HuH-7.5 (cell line): ENCODE measurements around the gene CANT1.
A peak's percentile ranks its signal among the peaks of the same experiment; 100 is the strongest.

ENCODE experiments used
- DNase-seq: peaks from one replicate; pipeline ENCODE4 v3.0.0; 2011; ENCODE audit warnings: low spot score

The CANT1 gene

DNA sequence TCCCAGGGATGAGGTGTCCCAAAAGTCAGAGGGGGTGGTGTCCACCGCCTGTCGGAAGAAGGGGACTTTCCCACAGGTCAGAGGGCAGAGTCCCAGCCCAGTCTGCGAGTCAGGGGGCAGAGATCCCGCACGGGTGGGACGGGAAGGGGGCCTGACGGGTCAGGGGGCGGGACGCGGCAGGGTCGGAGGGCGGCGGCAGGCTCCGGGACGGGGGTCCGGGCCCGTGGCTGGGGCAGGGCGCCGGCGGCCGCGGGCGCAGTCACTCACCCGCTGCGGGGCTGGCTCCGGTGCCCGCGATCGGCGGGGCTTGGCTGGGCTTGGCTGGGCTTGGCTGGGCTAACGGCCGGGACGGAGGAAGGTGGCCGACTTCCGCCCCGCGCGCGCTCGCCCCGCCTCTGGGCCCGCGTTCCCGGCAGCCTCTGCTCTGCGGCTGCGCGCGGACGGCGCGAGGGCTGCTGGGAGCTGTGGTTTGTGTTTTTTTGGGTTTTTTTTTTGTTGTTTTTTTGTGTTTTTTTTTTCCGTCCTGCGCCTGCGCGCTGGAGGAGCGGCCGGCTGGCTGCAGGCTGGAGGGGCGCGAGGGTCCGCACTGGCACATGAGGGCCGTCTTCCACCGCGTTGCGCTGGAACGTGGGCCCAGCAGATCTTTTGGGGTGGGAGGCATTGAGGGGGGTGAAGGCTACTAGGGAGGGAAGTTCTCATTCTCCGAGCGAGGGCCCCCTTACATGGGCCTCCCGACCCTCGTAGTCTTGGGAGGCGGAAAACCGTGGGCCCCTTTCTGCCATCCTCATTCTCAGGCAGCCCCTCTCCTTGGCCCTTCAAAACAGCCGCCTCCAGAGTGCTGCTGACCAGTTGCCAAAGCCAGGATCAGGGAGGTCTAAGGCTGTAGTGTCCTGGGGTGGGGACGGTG lies at the start of gene CANT1:
TSS of gene CANT1 (minus strand) at position 368 of the 907 bp plus-strand sequence. CDS start 12,142 bp downstream, outside the sequence.
- DNase-seq: peak; percentile 86

DNA sequence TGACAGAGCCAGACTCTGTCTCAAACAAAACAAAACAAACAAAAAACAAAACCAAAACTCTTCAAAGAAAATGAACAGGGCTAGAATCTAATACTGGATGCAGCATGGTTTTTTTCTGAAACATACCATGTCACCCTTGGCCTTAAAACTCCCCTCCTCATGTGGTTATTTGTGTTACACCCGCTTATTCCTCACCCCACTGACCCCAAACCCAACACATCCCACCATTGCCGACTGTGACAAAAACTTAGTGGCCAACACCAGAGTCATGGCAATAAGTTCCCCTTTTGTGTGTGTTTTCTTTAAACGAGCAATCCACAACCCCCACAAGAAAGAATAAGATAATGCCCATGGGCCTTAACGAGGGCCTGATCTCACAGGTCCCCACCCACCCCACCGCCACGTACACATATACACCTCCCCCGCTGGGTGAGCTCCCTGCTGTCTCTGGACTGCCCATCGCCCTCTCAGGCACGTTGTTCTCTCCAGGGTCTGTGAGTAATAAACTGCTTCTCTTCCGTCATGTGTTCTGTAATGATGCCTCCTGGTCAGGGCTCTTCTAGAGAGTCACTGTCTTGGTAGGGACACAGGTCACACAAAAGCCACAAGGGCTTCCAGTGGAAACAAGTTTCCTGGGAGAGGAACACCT lies 48.3 kb upstream of the CANT1 start:
- no peak for DNase-seq

DNA sequence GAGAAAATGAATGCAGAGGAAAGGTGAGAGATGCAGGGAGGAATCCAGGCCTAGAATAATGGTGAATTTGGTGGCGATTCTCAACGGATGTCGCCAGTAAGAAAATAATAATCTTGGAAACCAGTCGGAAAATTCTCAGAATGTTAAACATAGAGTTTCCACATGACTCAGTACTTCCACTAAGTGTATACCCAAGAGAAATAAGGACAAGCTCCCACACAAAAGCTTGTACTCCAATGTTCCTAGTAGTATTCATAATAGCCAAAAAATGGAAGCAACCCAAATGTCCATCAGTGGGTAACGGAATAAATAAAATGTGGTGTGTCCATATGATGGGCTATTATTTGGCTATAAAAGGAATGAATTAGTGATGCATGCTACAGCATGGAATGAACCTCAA lies 45.6 kb upstream of the CANT1 start:
- no peak for DNase-seq

DNA sequence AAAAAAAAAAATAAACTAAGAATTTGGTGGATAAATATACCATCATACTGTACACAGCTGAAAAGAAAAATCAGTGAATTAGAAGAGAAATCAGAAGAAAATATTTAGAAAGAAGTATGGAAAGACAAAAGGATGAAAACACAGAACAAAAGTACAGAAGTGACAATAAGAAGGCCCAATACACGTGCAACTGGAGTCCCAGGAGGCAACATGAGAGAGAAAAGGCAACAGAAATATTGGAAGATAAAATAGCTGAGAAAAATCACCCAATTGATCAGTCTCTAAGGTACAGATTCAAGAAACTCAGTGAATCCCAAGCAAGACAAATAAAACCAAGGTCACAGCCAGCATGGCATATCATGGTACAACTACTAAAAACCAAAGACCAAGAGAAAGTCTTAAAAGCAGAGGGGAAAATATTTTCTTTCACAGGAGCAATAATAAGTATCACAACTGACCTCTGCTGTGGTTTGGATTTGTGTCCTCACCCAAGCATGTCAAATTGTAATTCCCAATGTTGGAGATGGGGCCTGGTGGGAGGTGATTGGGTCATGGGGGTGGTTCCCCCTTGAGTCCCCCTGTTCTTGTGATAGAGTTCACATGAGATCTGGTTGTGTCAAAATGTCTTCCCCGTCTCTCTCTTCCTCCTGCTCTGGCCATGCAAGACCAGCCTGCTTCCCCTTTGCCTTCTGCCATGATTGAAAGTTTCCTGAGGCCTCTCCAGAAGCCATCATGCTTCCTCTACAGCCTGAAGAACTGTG lies 44.8 kb upstream of the CANT1 start:
- DNase-seq: no peak

DNA sequence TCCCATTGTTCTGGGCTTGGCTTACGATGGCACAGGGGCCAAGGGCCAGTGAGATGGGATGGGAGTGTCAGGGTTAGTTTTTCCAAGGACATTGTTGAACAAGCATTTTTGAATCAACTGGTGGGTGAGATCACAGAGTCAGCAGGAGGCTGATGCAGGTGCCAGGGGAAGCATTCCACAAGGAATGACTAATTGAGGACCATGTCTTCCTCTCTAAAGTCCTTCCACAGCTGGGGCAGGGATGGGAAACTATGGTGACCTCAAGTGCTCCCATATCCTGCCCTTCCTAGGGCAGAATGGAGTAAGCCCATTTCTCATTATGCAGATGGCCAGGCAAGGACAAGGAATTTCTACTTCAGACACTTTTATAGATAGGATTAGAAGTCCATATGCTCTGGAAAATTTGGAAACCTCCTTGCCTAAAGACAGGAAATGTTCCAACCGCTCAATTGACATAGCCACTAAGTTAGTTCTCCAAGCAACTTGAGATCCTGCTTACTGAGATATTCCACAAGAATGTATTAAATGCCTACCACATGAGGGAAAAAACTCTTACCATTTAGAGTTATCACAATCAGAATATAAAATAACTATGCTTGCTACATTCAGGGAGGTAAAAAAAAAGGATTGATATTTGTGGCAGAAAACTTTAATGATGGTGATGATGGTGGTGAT lies 43.8 kb upstream of the CANT1 start:
- DNase-seq: no peak

DNA sequence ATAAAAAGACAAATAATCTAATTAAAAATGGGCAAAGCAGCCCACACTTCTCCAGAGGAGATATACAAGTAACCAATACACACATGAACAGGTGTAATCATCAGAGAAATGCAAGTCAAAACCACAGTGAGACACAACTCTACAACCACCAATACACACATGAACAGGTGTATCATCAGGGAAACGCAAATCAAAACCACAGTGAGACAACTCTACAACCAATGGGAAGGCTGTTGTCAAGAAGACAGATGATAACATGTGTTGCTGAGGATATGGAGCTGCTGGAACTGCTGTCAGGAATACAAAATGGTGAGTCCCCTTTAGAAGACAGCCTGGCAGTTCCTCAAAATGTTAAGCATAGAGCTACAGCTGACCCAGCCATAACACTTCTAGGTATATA lies 42.6 kb upstream of the CANT1 start:
- DNase-seq: no peak

DNA sequence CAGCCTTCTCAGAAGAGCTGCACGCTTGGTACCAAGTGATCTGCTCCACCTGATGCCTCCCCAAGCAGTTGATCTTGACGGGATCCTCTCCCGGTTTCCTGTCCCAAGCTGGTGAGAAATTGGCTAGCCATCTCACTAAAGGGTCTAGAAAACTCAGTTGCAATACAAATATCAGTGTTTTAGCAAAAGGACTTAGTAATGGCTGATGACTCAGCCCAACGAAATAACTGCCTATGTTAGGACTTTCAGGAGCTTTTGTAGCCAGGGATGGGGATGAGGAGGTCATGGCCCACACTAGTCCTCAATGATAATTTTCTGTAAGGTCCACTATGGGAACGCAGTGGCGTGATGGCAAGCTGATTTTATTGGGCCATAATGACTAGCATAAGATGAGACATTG lies 41.7 kb upstream of the CANT1 start:
- no peak for DNase-seq

DNA sequence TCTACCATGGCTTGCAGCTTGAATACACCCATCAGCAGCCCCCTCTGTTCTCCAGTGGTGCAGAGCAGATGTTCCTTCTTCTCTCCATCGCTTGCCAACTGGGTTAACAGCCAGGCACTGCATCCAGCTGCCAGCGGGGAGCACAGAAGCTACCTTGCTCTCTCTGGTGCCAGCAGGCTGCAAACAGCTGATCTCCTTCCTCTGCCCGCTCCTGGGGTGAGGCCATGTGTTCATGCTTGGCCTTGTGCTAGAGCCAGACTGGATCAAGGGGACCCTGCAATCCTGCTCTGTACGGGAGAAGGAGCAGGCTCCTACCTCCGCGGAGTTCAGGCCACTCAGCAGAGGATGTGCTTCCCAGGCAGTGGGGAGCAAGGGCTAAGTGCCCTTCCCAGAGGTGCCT lies 41.0 kb upstream of the CANT1 start:
- no peak for DNase-seq

DNA sequence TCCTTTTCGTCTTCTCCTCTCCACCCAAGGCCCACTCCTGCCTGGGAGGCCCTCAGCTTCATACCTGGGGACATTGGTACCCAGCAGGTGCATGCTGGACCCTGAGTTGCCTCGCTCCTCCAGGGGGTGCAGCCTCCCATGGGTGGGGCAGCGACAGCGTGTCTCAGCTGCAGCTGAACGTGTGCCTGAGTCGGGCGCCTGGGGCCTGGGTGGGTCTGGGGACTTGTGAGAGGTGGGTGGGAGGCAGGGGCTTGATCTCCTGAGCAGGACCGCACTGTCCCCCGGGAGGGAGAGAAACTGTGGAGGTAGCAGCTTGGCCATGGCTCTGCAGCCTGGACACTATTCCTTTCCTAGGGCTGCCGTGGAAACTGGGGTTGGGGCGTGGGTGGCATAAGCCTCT lies 40.3 kb upstream of the CANT1 start:
- no peak for DNase-seq

DNA sequence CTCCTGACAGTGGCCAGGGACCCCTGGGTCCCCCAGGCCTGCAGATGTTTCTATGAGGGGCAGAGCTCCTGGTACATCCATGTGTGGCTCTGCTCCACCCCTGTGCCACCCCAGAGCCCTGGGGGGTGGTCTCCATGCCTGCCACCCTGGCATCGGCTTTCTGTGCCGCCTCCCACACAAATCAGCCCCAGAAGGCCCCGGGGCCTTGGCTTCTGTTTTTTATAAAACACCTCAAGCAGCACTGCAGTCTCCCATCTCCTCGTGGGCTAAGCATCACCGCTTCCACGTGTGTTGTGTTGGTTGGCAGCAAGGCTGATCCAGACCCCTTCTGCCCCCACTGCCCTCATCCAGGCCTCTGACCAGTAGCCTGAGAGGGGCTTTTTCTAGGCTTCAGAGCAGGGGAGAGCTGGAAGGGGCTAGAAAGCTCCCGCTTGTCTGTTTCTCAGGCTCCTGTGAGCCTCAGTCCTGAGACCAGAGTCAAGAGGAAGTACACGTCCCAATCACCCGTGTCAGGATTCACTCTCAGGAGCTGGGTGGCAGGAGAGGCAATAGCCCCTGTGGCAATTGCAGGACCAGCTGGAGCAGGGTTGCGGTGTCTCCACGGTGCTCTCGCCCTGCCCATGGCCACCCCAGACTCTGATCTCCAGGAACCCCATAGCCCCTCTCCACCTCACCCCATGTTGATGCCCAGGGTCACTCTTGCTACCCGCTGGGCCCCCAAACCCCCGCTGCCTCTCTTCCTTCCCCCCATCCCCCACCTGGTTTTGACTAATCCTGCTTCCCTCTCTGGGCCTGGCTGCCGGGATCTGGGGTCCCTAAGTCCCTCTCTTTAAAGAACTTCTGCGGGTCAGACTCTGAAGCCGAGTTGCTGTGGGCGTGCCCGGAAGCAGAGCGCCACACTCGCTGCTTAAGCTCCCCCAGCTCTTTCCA lies 39.5 kb upstream of the CANT1 start:
- DNase-seq: no peak

DNA sequence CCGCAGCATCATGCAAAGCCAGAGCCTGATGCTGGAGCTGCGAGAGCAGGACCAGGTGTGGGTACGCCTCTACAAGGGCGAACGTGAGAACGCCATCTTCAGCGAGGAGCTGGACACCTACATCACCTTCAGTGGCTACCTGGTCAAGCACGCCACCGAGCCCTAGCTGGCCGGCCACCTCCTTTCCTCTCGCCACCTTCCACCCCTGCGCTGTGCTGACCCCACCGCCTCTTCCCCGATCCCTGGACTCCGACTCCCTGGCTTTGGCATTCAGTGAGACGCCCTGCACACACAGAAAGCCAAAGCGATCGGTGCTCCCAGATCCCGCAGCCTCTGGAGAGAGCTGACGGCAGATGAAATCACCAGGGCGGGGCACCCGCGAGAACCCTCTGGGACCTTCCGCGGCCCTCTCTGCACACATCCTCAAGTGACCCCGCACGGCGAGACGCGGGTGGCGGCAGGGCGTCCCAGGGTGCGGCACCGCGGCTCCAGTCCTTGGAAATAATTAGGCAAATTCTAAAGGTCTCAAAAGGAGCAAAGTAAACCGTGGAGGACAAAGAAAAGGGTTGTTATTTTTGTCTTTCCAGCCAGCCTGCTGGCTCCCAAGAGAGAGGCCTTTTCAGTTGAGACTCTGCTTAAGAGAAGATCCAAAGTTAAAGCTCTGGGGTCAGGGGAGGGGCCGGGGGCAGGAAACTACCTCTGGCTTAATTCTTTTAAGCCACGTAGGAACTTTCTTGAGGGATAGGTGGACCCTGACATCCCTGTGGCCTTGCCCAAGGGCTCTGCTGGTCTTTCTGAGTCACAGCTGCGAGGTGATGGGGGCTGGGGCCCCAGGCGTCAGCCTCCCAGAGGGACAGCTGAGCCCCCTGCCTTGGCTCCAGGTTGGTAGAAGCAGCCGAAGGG lies 38.6 kb upstream of the CANT1 start:
- DNase-seq: no peak

DNA sequence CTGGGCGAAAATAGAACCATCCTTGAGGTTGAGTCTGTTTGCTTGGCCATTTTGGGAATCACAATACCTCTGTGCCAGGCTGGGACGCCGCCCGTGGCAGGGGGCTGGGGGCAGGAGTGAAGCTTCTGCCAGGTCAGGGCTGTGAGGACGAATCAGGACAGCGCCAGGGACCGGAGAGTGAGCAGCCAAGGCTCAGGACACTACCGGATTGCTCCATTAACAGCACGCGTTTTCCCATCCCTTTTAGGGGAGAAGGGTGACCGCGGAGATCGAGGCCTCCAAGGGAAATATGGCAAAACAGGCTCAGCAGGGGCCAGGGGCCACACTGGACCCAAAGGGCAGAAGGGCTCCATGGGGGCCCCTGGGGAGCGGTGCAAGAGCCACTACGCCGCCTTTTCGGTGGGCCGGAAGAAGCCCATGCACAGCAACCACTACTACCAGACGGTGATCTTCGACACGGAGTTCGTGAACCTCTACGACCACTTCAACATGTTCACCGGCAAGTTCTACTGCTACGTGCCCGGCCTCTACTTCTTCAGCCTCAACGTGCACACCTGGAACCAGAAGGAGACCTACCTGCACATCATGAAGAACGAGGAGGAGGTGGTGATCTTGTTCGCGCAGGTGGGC lies 37.8 kb upstream of the CANT1 start:
- DNase-seq: no peak

DNA sequence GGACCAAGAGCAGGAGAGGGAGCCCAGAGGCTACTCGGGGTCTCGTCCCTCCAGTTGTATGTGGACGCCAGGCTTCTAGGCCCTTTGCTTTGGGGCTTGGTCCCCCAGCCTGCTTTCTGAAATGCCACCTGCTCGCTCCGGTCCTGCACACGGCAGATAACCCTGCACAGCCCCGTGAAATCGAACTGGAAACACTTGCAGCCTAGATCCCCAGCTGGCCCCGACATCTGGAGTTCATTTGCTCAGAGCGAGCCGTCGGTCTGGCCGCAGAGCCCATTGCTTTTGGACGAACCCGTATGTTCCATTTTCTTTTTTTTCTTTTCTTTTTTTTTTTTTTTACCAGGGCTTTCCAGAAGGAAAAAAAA lies 37.3 kb upstream of the CANT1 start:
- no peak for DNase-seq

DNA sequence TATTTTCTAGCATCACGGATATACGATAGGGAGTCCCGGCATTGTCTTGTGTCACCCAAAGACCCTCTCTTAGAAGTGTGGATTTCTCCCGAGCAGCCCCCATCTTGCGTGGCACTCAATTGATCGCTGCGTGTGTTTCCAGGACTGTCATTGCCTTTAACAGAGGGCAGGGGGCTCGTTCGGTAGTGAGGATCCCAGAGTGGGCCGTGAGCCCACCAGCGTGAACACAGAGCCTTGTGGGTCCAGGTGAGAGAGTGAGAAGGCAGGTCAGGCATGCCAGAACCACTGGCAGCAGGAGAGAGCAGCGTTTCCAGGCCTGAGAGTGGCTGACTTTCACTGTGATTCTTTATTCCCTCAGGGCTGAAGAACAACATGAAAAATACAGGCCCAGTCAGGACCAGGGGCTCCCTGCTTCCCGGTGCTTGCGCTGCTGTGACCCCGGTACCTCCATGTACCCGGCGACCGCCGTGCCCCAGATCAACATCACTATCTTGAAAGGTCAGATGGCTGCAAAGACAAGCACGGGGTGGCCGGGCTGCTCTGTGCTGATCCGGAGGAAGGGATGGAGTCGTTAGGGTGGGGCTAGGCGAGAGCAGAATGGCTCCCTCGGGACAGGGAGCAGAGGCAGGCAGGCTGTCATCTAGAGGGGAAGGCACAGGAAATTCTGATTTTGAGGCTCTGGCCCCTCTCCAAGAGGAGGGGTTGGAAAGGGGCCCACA lies 36.8 kb upstream of the CANT1 start:
- no peak for DNase-seq

DNA sequence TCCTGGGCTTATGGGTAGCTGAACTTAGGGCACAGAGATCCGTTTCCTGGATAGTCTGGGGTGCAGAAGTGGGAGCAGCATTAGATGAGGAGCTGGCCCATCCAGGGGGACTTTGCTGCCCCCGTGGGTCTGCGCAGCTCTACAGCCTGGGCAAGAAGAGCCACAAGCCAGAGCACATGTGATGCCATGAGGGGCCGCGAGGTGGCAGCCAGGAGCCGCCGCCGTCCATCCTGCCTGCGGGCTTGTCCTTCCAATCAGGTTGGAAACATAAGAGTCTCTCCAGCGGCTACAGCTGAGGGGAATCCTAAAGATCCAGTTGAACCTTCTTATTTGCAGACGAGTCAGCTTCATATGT lies 36.3 kb upstream of the CANT1 start:
- DNase-seq: peak; percentile 76

DNA sequence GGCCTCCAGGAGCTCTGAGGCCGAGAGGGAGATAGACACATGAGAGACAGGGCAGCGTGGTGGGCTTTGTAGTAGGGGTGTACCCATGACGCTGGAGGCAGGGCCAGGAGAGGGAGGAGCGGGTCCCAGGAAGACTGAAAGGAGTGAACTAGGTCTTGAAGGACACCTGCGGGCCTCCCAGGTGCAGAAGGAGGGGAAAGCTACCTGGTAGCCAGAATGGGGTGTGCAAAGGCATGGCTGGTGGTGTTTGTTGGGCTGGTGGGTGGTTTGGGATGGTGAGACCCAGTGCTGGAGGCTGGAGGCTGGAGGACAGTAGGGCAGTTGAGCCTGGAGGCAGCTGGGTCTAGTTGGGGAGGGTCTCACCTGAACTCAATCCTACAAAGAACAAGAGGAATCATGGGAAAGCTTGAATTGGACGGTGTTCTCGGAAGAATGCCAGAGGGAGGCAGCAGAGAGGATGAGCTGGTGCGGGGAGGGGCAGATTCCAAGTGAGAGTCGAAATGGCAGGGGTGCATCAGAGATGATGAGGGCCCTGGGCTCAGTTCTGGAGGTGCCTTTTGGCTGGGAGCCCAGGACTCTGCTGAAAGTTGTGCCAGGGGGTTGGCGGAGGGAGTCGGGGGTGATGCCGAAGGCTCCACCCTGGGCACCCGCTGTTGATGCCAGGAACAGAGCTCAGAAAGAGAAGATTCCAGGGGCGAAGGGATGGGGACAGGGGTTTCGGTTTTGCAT lies 35.6 kb upstream of the CANT1 start:
- DNase-seq: no peak

DNA sequence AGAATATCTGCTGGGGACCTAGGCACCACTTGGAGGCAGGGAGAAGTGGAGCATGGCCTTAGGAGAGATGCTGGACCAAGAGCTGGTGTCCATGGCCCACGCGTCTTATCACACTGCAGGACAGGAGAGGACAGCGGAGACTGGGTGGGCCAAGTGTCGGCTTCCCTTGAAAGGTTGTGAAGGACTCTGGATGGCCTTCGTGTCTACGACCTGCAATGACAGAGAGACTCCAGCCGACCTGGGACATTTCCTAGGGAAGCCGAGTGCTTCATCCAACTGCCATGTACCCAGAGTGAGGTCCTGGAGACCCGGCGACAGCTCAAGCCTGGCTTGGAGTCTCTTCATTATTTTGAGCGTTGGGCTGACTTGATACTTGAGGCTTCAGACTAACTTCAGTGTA lies 34.9 kb upstream of the CANT1 start:
- DNase-seq: no peak

DNA sequence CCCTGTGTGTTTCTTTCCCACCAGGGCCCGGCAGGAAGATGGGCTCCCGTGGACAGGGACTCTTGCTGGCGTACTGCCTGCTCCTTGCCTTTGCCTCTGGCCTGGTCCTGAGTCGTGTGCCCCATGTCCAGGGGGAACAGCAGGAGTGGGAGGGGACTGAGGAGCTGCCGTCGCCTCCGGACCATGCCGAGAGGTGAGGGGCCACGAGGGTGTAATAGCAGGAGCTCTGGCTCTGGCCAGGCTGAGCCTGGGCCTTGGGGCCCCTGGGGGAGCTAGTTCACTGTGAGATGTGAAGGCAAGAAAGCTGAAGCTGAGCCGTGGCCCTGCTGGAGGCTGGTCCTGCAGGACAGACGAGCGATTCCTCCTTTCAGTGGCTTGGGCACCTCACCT lies 34.4 kb upstream of the CANT1 start:
- DNase-seq: no peak
